HCT116 (cell line): ENCODE data around the gene CSNK1G1. TPM values are rescaled to one million over a fixed set of nuclear protein-coding genes. Genes with fewer than 3 reads are reported as not detected.

ENCODE experiments used
- ATAC-seq: fragments of 200-7000 bp; cut with Tn5 transposase; 2 replicates; pipeline ENCODE4 v1.9.1; 2020; ENCODE audit warnings: mild to moderate bottlenecking, moderate library complexity
- BruUV-seq: library from RNA; stranded (reverse); fragments of 400-500 nt; replicated peaks from 2 replicates; lab custom pipeline; 2021; lab: Mats Ljungman, UMichigan
- CTCF ChIA-PET: fragments of 300-600 bp; sonication (Branson Sonifier 250); formaldehyde crosslinking; loops from one replicate; lab custom pipeline; 2021; ENCODE audit warnings: antibody characterized with exemption; lab: Charles Lee
- POLR2A ChIA-PET: fragments of 300-600, 350-600 bp; sonication (Branson Sonifier 250); formaldehyde crosslinking; loops from one replicate; lab custom pipeline; 2021; ENCODE audit warnings: antibody characterized with exemption; lab: Charles Lee
- RAD21 ChIA-PET, 2 experiments: fragments of 300-600 bp; sonication (Branson Sonifier 250); formaldehyde crosslinking; loops; one replicate each; lab custom pipeline; 2023; ENCODE audit warnings: low total read pairs in 2 of 2; ENCODE audit not compliant: uncharacterized antibody in 2 of 2, unreplicated experiment in 2 of 2, low non-redundant PET in 1 of 2; lab: Charles Lee
- DNase-seq: peaks from one replicate; pipeline ENCODE4 v3.0.0-alpha.2; 2010; ENCODE audit warnings: low read depth, low spot score
- H2AFZ ChIP-seq: fragments of 200-600 bp; shearing (Covaris generic), sonication (generic); 2 replicates; pipeline ENCODE4 v1.6.1; 2017; ENCODE audit warnings: low read depth, mixed run types, mixed read lengths, antibody characterized with exemption, low read length; ENCODE audit not compliant: poor library complexity, severe bottlenecking
- H3K27ac ChIP-seq: 2 replicates; pipeline ENCODE4 v1.5.1; 2012; ENCODE audit warnings: low read depth, low read length
- H3K27me3 ChIP-seq: fragments of 200-600 bp; sonication (generic); 2 replicates; pipeline ENCODE4 v1.6.1; 2016; ENCODE audit warnings: mixed run types, low read length, mixed read lengths; ENCODE audit not compliant: insufficient read depth
- H3K36me3 ChIP-seq, 2 experiments: fragments of 200-500 bp in 1 of 2; fragments of 200-600 bp in 1 of 2; sonication (Bioruptor generic) in 1 of 2; sonication (generic) in 1 of 2; 2 replicates each; pipeline versions ENCODE4 v1.5.1 to v1.6.1; 2014 to 2016; ENCODE audit warnings: low read length in 2 of 2, inconsistent platforms in 1 of 2, mixed read lengths in 1 of 2, mixed run types in 1 of 2; ENCODE audit not compliant: insufficient read depth in 2 of 2, control insufficient read depth in 1 of 2
- H3K4me1 ChIP-seq, 2 experiments: fragments of 200-600 bp in 1 of 2; sonication (generic) in 1 of 2; 2 replicates each; pipeline versions ENCODE4 v1.5.1 to v1.6.1; 2012 to 2017; ENCODE audit warnings: low read length in 2 of 2, inconsistent platforms in 1 of 2, mild to moderate bottlenecking in 1 of 2, mixed read lengths in 1 of 2, mixed run types in 1 of 2, moderate library complexity in 1 of 2; ENCODE audit not compliant: insufficient read depth in 2 of 2, control insufficient read depth in 1 of 2
- H3K4me2 ChIP-seq: fragments of 200-600 bp; sonication (generic); 2 replicates; pipeline ENCODE4 v1.6.1; 2017; ENCODE audit warnings: mixed run types, low read length, mixed read lengths
- H3K4me3 ChIP-seq, 2 experiments: fragments of 200-600 bp in 1 of 2; sonication (generic) in 1 of 2; replicated peaks in 1 of 2; 2 replicates each; pipeline ENCODE4 v1.5.1; 2011 to 2016; ENCODE audit warnings: low read length in 2 of 2, control low read depth in 1 of 2, low read depth in 1 of 2, mild to moderate bottlenecking in 1 of 2, mixed read lengths in 1 of 2, mixed run types in 1 of 2
- H3K79me2 ChIP-seq: fragments of 200-600 bp; sonication (generic); 2 replicates; pipeline ENCODE4 v1.6.1; 2017; ENCODE audit warnings: mild to moderate bottlenecking, mixed run types, low read length, moderate library complexity, mixed read lengths; ENCODE audit not compliant: insufficient read depth
- H3K9ac ChIP-seq: fragments of 200-600 bp; sonication (generic); 2 replicates; pipeline ENCODE4 v1.6.1; 2016; ENCODE audit warnings: low read length, mixed read lengths
- H3K9me2 ChIP-seq: fragments of 200-600 bp; sonication (generic), shearing (Covaris generic); 2 replicates; pipeline ENCODE4 v1.6.1; 2017; ENCODE audit warnings: mixed run types, mild to moderate bottlenecking, moderate library complexity; ENCODE audit not compliant: insufficient read depth
- H3K9me3 ChIP-seq, 2 experiments: fragments of 200-500 bp in 1 of 2; fragments of 200-600 bp in 1 of 2; sonication (Bioruptor generic) in 1 of 2; sonication (generic) in 1 of 2; 2 replicates each; pipeline ENCODE4 v1.6.1; 2014 to 2017; ENCODE audit warnings: low read length in 2 of 2, mixed read lengths in 2 of 2, inconsistent platforms in 1 of 2, low read depth in 1 of 2, mild to moderate bottlenecking in 1 of 2, mixed run types in 1 of 2, moderate library complexity in 1 of 2; ENCODE audit not compliant: control insufficient read depth in 1 of 2, insufficient read depth in 1 of 2
- H4K20me1 ChIP-seq: fragments of 200-600 bp; sonication (generic), shearing (Covaris generic); 2 replicates; pipeline ENCODE4 v1.6.1; 2017; ENCODE audit warnings: mixed run types, mild to moderate bottlenecking, moderate library complexity; ENCODE audit not compliant: insufficient read depth
- CBX3 ChIP-seq: IDR thresholded peaks from 2 replicates; pipeline ENCODE4 v1.6.1; 2012; ENCODE audit warnings: low read depth
- CTCF ChIP-seq, 3 experiments: fragments of 200-600 bp in 1 of 3; sonication (generic) in 1 of 3; IDR thresholded peaks in 2 of 3; conservative IDR thresholded peaks in 1 of 3; 2 replicates each; pipeline ENCODE4 v1.5.1; 2012 to 2017; ENCODE audit warnings: low read depth in 2 of 3, low read length in 2 of 3, antibody characterized with exemption in 1 of 3, borderline replicate concordance in 1 of 3, control low read depth in 1 of 3, mild to moderate bottlenecking in 1 of 3, mixed read lengths in 1 of 3, mixed run types in 1 of 3, moderate library complexity in 1 of 3; ENCODE audit not compliant: insufficient read depth in 1 of 3
- EGR1 ChIP-seq: IDR thresholded peaks from 2 replicates; pipeline ENCODE4 v1.6.1; 2012; ENCODE audit warnings: low read depth
- ELF1 ChIP-seq: IDR thresholded peaks from 2 replicates; pipeline ENCODE4 v1.6.1; 2012; ENCODE audit warnings: low read depth, borderline replicate concordance
- EZH2 ChIP-seq: fragments of 200-600 bp; sonication (generic); IDR thresholded peaks from 2 replicates; pipeline ENCODE4 v1.6.1; 2017; ENCODE audit warnings: antibody characterized with exemption, mixed run types
- EZH2phosphoT487 ChIP-seq: fragments of 200-600 bp; IDR thresholded peaks from 2 replicates; pipeline ENCODE4 v1.6.1; 2018; ENCODE audit warnings: antibody characterized with exemption, borderline replicate concordance
- FOSL1 ChIP-seq: IDR thresholded peaks from 2 replicates; pipeline ENCODE4 v1.6.1; 2012; ENCODE audit warnings: low read depth
- JUND ChIP-seq: IDR thresholded peaks from 2 replicates; pipeline ENCODE4 v1.6.1; 2012
- MAX ChIP-seq: IDR thresholded peaks from 2 replicates; pipeline ENCODE4 v1.6.1; 2012
- POLR2AphosphoS5 ChIP-seq: IDR thresholded peaks from 2 replicates; pipeline ENCODE4 v1.6.1; 2011; ENCODE audit warnings: mild to moderate bottlenecking, low read depth, low read length, moderate library complexity
- SP1 ChIP-seq: IDR thresholded peaks from 2 replicates; pipeline ENCODE4 v1.6.1; 2012; ENCODE audit warnings: low read depth
- SRF ChIP-seq: IDR thresholded peaks from 2 replicates; pipeline ENCODE4 v1.6.1; 2012; ENCODE audit warnings: low read depth
- TCF7L2 ChIP-seq: IDR thresholded peaks from 2 replicates; pipeline ENCODE4 v1.7.0; 2011; ENCODE audit warnings: borderline replicate concordance, inconsistent platforms; ENCODE audit not compliant: insufficient read depth, insufficient read length; ENCODE audit errors: extremely low read depth
- ZBTB33 ChIP-seq: IDR thresholded peaks from 2 replicates; pipeline ENCODE4 v1.6.1; 2011; ENCODE audit warnings: mild to moderate bottlenecking, low read length, moderate library complexity; ENCODE audit not compliant: insufficient replicate concordance; ENCODE audit errors: extremely low read depth
- ZNF274 ChIP-seq: fragments of 200-500 bp; sonication (Bioruptor generic); IDR thresholded peaks from 2 replicates; pipeline ENCODE4 v1.6.1; 2014; ENCODE audit warnings: mild to moderate bottlenecking, low read depth, low read length, inconsistent platforms
- intact Hi-C: fragments of 100-400 bp; cut with micrococcal nuclease; formaldehyde crosslinking; loops from 2 replicates; pipeline ENCODE4 v1.10.0; 2022
- total RNA-seq: library from RNA; stranded (reverse); gene quantifications from one replicate; pipeline ENCODE4 v1.2.1, GENCODE V29; 2021; ENCODE audit not compliant: unreplicated experiment

CSNK1G1 gene
- total RNA-seq, 1 experiment from 2014 or later = 21.1 TPM

- no TSS peak for BruUV-seq
Measured at GRCh38 chr15:64130159-64130558, 225.8 kb downstream of the CSNK1G1 start.

More at GRCh38 chr15:64130159-64130558, 225.8 kb downstream of the CSNK1G1 start:
- Histone ChIP-seq H3K79me2 (no peaks in the 10 kb centered on the region), H3K4me1 (no peaks in the 10 kb centered on the region), H3K9ac (no peak overlapping the region), H3K36me3 (peaks cover 47 to 56% of the 10 kb centered on the region in 2 experiments), H4K20me1 (no peaks in the 10 kb centered on the region), H3K9me3 (no peaks in the 10 kb centered on the region), H2AFZ (no peak overlapping the region), H3K27ac (no peak overlapping the region), H3K27me3 (no peaks in the 10 kb centered on the region), H3K4me2 (no peak overlapping the region), H3K4me3 (no peak overlapping the region), H3K9me2 (no peaks in the 10 kb centered on the region)
- RAD21 ChIA-PET = no interaction called here
- CTCF ChIA-PET = no interaction called here
- POLR2A ChIA-PET = no interaction called here
- intact Hi-C loops = no loop called here
- ATAC-seq (no peak), DNase-seq (no peak)
- TF ChIP-seq FOSL1 = no peak
- no peak for TF ChIP-seq CTCF (IDR thresholded peaks at IDR 0.05 in 2 of 3, conservative IDR thresholded peaks at IDR 0.05 in 1 of 3; ENCODE audit: borderline replicate concordance in 1 of 3, insufficient read depth in 1 of 3, low read depth in 2 of 3, low read length in 2 of 3)
- no peak for TF ChIP-seq EZH2
- TF ChIP-seq CBX3 = no peak
- TF ChIP-seq TCF7L2 = no peak
- TF ChIP-seq ELF1 = no peak
- no peak for TF ChIP-seq SP1
- TF ChIP-seq ZNF274 = no peak
- no peak for TF ChIP-seq POLR2AphosphoS5
- TF ChIP-seq EGR1 = no peak
- TF ChIP-seq EZH2phosphoT487 = no peak
- TF ChIP-seq MAX = no peak
- TF ChIP-seq ZBTB33 = no peak
- no peak for TF ChIP-seq JUND
- TF ChIP-seq SRF = no peak
